ENCODE data around the gene C14orf132.

- no peak for TF ChIP-seq EZH2 (IDR thresholded peaks at IDR 0.05; ENCODE audit: borderline replicate concordance, insufficient read depth, low read depth, low read length, poor library complexity, severe bottlenecking)
- TF ChIP-seq, protein P1, sequence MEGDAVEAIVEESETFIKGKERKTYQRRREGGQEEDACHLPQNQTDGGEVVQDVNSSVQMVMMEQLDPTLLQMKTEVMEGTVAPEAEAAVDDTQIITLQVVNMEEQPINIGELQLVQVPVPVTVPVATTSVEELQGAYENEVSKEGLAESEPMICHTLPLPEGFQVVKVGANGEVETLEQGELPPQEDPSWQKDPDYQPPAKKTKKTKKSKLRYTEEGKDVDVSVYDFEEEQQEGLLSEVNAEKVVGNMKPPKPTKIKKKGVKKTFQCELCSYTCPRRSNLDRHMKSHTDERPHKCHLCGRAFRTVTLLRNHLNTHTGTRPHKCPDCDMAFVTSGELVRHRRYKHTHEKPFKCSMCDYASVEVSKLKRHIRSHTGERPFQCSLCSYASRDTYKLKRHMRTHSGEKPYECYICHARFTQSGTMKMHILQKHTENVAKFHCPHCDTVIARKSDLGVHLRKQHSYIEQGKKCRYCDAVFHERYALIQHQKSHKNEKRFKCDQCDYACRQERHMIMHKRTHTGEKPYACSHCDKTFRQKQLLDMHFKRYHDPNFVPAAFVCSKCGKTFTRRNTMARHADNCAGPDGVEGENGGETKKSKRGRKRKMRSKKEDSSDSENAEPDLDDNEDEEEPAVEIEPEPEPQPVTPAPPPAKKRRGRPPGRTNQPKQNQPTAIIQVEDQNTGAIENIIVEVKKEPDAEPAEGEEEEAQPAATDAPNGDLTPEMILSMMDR (IDR thresholded peaks at IDR 0.05), result no peak
These were observed 21.3 kb upstream of the C14orf132 start for GRCh38 chr14:96017882-96018281.

Data from B cell (primary cell).